Stimulated activated CD4-positive, alpha-beta T cell treated with anti-CD3 and anti-CD28 coated beads, Interleukin-1b, Interleukin-23, amount 100 ng/mL, for 24 hours (primary cell): ENCODE measurements around the gene GAK.
"Not testable (repeated sequence)": the region's sequence is repeated elsewhere in the genome, so short reads cannot be mapped to it uniquely, and the experiment has no call there.

ENCODE experiments used
- DNase-seq, 4 experiments: peaks; one replicate each; pipeline ENCODE4 v3.0.0-alpha.2; 2020; ENCODE audit warnings: low read depth in 4 of 4, low spot score in 1 of 4

Gene GAK

GRCh38 chr4:931960-932712, at the start of gene GAK, which contains the start of gene TMEM175:
TSS of gene GAK (minus strand) at chr4:932316. CDS start at chr4:932187, 129 bp downstream.
TSS of gene TMEM175 (plus strand) at chr4:932460. CDS start at chr4:947740, 15,280 bp downstream.
- peak; percentile 86 to 94 (median 90) for DNase-seq

- DNase-seq, result no peak
Measured at GRCh38 chr4:978957-979701, 47.0 kb upstream of the GAK start.

- DNase-seq, result not testable (repeated sequence)
Measured at GRCh38 chr4:976016-976415, 43.9 kb upstream of the GAK start.

- DNase-seq, result no peak
Measured at GRCh38 chr4:974668-975067, 42.6 kb upstream of the GAK start.

GRCh38 chr4:973431-974397, 41.6 kb upstream of the GAK start, which contains the start of gene DGKQ:
TSS of gene DGKQ (minus strand) at chr4:973569. CDS start at chr4:973482, 87 bp downstream.
- peak; percentile 64 to 87 (median 78) for DNase-seq

GRCh38 chr4:972651-973424, 40.7 kb upstream of the GAK start:
- DNase-seq, result peak; percentile 17 to 48 (median 30)

- DNase-seq, result no peak
Measured at GRCh38 chr4:971666-972500, 39.8 kb upstream of the GAK start.

- DNase-seq, result no peak
Measured at GRCh38 chr4:970854-971520, 38.9 kb upstream of the GAK start.

- no peak for DNase-seq
Measured at GRCh38 chr4:970046-970745, 38.1 kb upstream of the GAK start.

- DNase-seq, result no peak
Measured at GRCh38 chr4:968621-969394, 36.7 kb upstream of the GAK start.

GRCh38 chr4:968221-968620, 36.1 kb upstream of the GAK start:
- no peak for DNase-seq

- DNase-seq, result no peak
Measured at GRCh38 chr4:967113-968104, 35.3 kb upstream of the GAK start.

GRCh38 chr4:966266-967112, 34.4 kb upstream of the GAK start:
- no peak for DNase-seq

- no peak for DNase-seq
Measured at GRCh38 chr4:965766-966134, 33.6 kb upstream of the GAK start.

- DNase-seq, result no peak
Measured at GRCh38 chr4:965048-965765, 33.1 kb upstream of the GAK start.
